KG1 (cell line): ENCODE data around the gene KICS2.
"Not testable (repeated sequence)": the region's sequence is repeated elsewhere in the genome, so short reads cannot be mapped to it uniquely, and the experiment has no call there.

ENCODE experiments used
- DNase-seq: peaks from one replicate; lab custom pipeline; 2025; lab: John Stamatoyannopoulos, UW

KICS2 gene

DNA sequence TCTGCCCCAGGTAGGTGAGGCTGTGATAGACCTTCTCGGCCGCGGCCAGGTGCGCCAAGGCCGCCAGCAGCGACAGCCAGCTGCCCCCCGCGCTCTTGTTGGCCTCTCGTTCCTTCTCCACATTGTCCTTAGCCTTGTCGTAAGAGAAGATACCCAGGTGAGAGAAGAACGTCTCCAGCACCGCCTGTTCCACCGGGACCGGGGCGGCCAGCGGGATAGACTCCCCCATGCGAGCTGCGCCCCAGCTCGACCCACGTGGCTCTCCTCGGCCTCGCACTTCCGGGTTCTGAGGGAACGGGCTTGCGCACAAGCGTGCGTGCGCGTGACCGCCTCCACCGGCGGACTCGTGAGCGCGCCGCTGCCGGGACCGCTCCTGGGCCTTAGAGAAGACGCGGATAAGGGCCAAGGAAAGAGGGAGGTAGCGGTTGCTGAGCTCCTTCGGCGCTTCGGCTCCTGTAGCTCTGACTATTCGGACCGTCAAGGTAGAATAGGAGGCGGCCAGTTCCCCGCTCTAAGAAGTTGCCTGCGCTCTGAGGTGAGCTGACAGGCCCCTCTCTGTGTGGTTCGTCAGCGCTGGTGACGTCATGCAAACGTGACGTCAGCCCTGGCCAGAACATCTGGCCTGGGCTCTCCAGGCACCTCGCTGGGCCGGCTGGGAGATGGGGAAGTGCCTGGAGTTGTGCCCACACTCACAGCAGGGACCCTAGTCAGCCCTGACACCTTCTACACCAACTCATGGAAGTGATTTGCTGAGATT lies at the start of gene KICS2:
KICS2 (minus strand) TSS at position 288 of the 757 bp plus-strand sequence; CDS start at position 229, 59 bp downstream.
- peak; percentile 62 for DNase-seq

DNA sequence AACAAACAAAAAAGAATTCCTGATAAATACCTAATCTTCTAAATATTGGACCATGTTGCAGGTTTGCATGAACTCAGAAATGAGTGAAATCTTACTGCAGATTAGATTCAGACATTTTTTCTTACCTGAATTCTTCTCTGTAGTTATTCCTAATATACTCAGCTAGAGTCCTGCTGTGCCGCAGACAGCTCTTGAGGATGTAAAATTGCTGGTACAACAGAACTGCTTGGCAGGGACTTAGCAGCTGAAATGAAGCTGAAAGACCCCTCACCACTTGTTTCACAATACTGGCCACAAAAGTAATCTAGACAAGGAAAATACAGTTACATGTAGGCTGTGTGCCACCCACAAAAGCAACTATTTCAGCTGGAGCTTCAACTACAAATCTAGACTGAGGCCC lies 48.3 kb upstream of the KICS2 start:
- DNase-seq, result no peak

DNA sequence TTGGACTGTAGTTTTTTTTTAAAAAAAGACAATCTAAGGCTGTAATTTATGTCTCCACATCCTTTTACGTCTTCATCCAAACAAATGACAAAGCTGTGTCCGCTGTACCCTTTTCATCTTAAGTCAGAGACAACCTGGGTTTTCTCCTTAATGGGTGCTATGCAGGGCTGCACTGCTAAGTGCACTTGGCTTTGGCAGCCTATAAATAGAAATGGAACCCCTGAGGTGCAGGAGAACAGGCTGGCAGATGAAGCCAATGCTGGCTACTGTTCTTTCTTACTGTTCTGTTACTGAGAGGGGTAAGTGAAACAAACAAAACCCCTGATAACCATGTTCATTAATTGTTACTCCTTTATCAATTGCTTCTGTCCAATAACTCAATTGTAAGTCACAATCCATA lies 47.1 kb upstream of the KICS2 start:
- no peak for DNase-seq

- DNase-seq, result no peak
Observed at GRCh38 chr12:64268409-64268808, 46.3 kb upstream of the KICS2 start.

GRCh38 chr12:64265839-64266238 lies 43.7 kb upstream of the KICS2 start:
- DNase-seq, result no peak

- no peak for DNase-seq
Observed at GRCh38 chr12:64261813-64262212, 39.7 kb upstream of the KICS2 start.

DNA sequence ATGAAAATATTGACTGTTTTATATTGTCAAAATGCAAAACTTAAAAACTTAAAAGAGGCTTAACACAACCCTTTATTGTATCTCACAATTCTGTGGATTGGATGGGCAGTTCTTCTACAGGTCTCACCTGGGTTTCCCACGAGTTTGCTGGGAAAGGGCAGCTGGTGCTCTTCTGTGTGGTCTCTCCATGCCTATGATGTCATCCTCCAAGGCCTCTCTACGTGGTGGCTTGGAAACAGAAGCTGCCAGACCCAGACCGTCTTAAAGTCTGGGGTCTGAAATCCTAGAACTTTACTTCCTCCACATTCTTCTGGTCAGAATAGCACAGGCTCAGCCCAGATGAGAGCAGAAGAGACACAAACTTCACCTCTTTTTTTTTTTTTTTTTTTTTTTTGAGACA lies 36.5 kb upstream of the KICS2 start:
- no peak for DNase-seq

DNA sequence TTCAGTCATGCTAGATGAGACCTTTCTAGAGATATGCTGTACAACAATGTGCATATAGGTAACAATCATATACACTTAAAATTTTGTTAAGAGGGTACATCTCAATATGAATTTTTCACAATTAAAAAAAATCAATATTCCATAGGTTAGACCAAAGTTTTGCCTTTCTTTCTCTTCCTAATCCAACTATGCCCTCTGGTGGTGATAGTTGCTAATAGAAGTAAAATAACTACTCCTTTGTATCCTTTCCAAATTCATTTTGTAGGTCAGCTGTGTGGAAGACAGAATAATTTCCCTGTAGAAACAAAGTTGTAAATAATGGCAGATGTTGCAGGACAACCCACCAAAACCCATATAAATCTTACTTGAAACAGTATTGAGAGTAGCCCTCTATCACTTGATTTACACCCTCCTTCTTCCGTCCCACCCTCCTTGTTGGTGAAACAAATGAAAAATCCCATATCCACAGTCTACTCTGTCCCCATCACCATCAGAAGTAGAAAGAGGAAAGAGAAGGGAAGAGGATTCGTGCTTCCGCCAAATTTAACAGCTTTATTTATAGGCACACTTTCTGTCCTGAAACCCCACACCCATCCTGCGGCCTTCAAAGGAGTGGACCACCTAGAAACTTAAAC lies 34.2 kb upstream of the KICS2 start:
- DNase-seq, result no peak

DNA sequence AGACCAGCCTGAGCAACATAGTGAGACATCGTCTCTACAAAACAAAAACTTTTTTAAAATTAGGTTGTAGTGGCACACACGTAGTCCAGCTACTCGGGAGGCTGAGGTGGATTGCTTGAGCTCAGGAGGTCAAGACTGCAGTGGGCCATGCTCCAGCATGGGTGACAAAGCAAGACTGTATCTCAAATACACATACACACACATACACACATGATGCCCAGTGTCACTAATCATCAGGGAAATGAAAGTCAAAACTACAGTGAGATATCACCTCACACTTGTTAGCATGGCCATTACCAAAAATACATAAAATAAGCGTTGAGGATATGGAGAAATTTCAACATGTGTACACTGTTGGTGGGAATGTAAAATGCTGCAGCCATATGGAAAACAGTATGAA lies 33.2 kb upstream of the KICS2 start:
- DNase-seq, result no peak

DNA sequence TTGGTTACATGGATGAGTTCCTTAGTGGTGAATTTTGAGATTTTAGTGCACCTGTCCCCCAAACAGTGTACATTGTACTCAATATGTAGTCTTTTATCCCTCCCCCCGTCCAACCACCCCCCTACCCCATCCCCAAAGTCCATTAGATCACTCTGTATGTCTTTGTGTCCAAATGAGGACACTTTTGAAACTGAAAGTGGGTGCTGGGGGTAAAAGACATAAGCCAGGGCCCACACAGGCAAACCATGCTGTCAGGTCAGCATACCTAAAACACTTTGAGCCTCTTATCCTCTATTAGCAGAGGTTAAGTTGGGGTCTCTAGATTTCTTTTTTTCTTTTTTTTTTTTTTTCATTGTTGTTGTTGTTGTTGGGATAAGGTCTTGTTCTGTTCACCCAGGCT lies 31.3 kb upstream of the KICS2 start:
- no peak for DNase-seq

- DNase-seq, result no peak
Observed at GRCh38 chr12:64252681-64253080, 30.6 kb upstream of the KICS2 start.

- DNase-seq, result no peak
Observed at GRCh38 chr12:64243809-64244208, 21.7 kb upstream of the KICS2 start.

DNA sequence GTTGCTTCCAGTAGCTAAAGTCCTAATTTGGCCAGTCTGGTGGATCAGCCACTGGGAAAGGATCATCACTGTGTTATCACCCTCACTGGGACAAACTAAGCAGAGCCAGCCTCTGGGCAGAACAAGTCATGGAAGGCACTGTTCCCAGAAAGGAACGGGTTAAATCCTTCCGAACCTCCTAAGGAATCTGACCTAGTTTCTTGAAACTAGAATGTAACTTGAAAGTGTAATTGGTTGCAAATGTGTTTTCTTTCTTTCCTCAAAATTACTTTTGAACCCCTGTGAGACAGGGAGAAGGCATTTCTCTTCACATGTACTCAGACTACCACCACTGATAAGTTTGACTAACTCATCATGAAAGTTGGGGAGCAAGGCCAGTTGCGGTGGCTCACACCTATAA lies 18.7 kb upstream of the KICS2 start:
- no peak for DNase-seq

GRCh38 chr12:64237382-64237781 lies 15.3 kb upstream of the KICS2 start:
- DNase-seq, result no peak

- DNase-seq, result no peak
Observed at GRCh38 chr12:64236549-64236948, 14.5 kb upstream of the KICS2 start.

GRCh38 chr12:64232196-64232595 lies 10.1 kb upstream of the KICS2 start:
- no peak for DNase-seq

DNA sequence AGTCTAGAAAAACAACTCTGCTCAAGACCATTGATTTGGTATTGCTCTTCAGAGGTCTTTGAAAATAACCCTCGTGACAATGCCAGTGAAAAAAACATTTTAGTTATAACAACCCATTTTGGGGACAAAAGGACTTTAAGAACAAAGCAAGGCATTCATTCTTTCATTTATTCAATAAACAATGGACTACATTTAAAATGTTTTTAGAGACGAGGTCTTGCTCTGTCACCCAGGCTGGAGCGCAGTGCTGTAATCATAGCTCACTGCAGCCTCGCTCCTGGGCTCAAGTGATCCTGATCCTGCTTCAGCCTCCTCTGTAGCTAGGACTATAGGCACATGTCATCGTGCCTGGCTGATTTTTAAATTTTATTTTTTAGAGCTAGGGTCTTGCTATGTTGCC lies 7.7 kb upstream of the KICS2 start:
- DNase-seq, result no peak

DNA sequence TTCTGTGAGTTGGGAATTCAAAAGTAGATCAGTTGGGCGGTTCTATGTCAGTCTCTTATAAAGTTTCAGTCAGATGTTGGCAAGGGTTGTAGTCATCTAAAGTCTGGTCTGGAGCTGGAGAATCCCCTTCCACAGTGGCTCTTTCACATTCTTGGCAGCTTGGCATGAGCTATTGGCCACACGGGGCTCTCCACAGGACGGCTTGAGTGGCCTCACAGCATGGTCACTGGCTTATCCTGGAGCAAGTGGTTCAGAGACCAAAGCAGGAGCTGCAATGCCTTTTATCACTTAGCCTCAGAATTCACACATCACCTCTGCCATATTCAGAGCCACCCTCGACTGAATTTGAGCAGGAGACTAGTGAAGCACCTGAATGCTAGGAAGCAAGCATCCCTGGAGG lies 7.1 kb upstream of the KICS2 start:
- no peak for DNase-seq

DNA sequence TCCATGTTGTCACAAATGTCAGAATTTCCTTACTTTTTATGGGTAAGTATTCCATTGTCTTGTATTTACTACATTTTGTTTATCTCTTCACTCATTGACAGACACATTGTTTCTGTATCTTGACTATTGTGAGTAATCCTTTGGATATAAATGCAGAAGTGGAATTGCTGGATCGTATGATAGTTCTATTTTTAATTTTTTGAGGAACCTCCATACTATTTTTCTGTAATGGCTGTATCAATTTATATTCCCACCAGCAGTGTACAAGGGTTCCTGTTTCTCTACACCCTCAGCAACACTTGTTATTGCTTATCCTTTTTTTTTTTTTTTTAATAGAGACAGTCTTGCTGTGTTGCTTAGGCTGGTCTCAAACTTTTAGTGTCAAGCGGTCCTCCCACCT lies 3.5 kb upstream of the KICS2 start:
- no peak for DNase-seq

- DNase-seq, result no peak
Observed at GRCh38 chr12:64221651-64222008, 466 bp downstream of the KICS2 start.

GRCh38 chr12:64220046-64220445 lies 2.0 kb downstream of the KICS2 start:
- no peak for DNase-seq

- DNase-seq, result no peak
Observed at GRCh38 chr12:64219145-64219544, 3.0 kb downstream of the KICS2 start.

DNA sequence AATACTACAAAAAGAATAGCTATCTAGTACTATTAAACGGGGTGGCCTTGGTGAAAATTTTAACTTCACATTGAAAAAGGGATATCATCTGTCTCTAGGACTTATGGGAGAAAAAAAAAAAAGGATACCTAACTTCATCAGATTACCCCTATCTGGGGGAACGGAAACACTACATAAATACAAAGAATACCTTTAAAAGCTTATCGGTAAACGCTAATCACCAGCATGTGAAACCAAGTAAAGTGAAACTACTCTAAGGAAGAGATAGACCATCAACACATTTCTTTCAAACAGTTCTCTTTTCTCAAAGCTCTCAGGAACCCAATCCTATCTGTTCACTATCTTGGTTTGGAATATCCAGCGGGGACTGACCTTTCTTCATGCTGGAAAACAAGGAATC lies 3.5 kb downstream of the KICS2 start:
- DNase-seq, result no peak

GRCh38 chr12:64217643-64218042 lies 4.5 kb downstream of the KICS2 start:
- not testable (repeated sequence) for DNase-seq
